Lower lobe of right lung (tissue), 2 donors: Measurements from ENCODE around the gene CDH1. TPM values are rescaled to one million over a fixed set of nuclear protein-coding genes. Genes with fewer than 3 reads are reported as not detected.
"Not testable (repeated sequence)": the region's sequence is repeated elsewhere in the genome, so short reads cannot be mapped to it uniquely, and the experiment has no call there.

Experiments used
- ATAC-seq, 2 donors: fragments of 200-7000 bp; cut with Tn5 transposase; one replicate each; pipeline ENCODE4 v1.9.1; 2020 to 2022; ENCODE audit warnings: mild to moderate bottlenecking in 2 of 2, moderate library complexity in 2 of 2
- DNase-seq: peaks from one replicate; pipeline ENCODE4 v3.0.0-alpha.2; 2020
- H3K27ac ChIP-seq: fragments of 200-600 bp; one replicate; pipeline ENCODE4 v1.8.0; 2022
- H3K27me3 ChIP-seq: fragments of 200-600 bp; one replicate; pipeline ENCODE4 v1.8.0; 2022; ENCODE audit warnings: low read depth
- H3K36me3 ChIP-seq: fragments of 200-600 bp; one replicate; pipeline ENCODE4 v1.8.0; 2022; ENCODE audit warnings: mild to moderate bottlenecking
- H3K4me1 ChIP-seq: fragments of 200-600 bp; one replicate; pipeline ENCODE4 v1.8.0; 2022
- H3K4me3 ChIP-seq: fragments of 200-600 bp; one replicate; pipeline ENCODE4 v1.8.0; 2022; ENCODE audit warnings: mild to moderate bottlenecking
- H3K9me3 ChIP-seq: fragments of 200-600 bp; one replicate; pipeline ENCODE4 v1.8.0; 2022
- CTCF ChIP-seq: fragments of 200-600 bp; IDR thresholded peaks from one replicate; pipeline ENCODE4 v1.8.0; 2022; ENCODE audit warnings: antibody characterized with exemption, mild to moderate bottlenecking
- intact Hi-C: fragments of 100-400 bp; cut with DNase I; formaldehyde crosslinking; loops from one replicate; pipeline ENCODE4 v1.11.0; 2022
- total RNA-seq: library from RNA; stranded (reverse); fragmentation: NEBNext Ultra II Directional; extraction: Animal tissue kit (Norgen Biotek cat#: 25700); gene quantifications from one replicate; pipeline ENCODE4 v1.2.1, GENCODE V29; 2021
- donor health status: DM: no; HTN: yes; CAD: no; lungs with severe emphysema.

Gene CDH1
- total RNA-seq, 1 donor from 2014 or later = 127 TPM

- intact Hi-C loops = no loop called here
- Histone ChIP-seq H3K4me3 (no peak overlapping the region), H3K27ac (peak overlapping the region; percentile 31), H3K36me3 (no peaks in the 10 kb centered on the region), H3K4me1 (peaks cover 31% of the 10 kb centered on the region), H3K9me3 (no peaks in the 10 kb centered on the region), H3K27me3 (no peaks in the 10 kb centered on the region)
- no peak for TF ChIP-seq CTCF
- ATAC-seq (peak; percentile 38 to 40), DNase-seq (no peak)
Observed at GRCh38 chr16:68782198-68783174, 45.4 kb downstream of the CDH1 start.

- H3K4me3 ChIP-seq = no peak overlapping the region
- H3K9me3 ChIP-seq = no peaks in the 10 kb centered on the region
- no peak for TF ChIP-seq CTCF
- ATAC-seq (no peak), DNase-seq (no peak)
- no peak overlapping the region for H3K27ac ChIP-seq
- H3K27me3 ChIP-seq = no peaks in the 10 kb centered on the region
- intact Hi-C loops = no loop called here
- H3K36me3 ChIP-seq = no peaks in the 10 kb centered on the region
- peaks cover 18% of the 10 kb centered on the region for H3K4me1 ChIP-seq
Observed at GRCh38 chr16:68784226-68784625, 47.1 kb downstream of the CDH1 start.

- H3K27ac ChIP-seq = no peak overlapping the region
Observed at GRCh38 chr16:68784721-68785120, 47.6 kb downstream of the CDH1 start.

DNA sequence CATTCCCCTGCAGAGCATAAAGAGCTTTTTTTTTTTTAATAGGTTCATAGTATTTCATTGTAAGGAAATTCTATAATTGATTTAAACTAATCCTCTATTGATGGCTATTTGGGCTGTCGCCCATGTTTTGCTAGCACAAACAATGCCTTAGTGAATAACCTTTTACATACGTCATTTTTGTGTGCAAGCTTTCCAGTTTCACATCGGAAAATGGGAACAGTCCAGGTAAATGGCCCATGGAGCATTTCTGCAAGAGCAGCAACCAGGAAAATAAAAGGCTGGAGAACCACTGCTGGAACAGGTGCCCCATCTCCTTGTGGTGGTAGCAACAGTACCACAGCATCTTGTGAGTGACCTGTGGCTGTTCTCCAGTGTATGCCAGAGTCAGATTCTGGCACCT, 48.6 kb downstream of the CDH1 start:
- Histone ChIP-seq H3K27ac (no peak overlapping the region), H3K27me3 (no peaks in the 10 kb centered on the region), H3K36me3 (no peaks in the 10 kb centered on the region), H3K4me3 (no peak overlapping the region), H3K4me1 (peaks cover 27% of the 10 kb centered on the region), H3K9me3 (no peaks in the 10 kb centered on the region)
- TF ChIP-seq CTCF = no peak
- DNase-seq (no peak), ATAC-seq (no peak)
- intact Hi-C loops = no loop called here

More at GRCh38 chr16:68784721-68785120, 47.6 kb downstream of the CDH1 start:
- Histone ChIP-seq H3K9me3 (no peaks in the 10 kb centered on the region), H3K4me3 (no peak overlapping the region), H3K36me3 (no peaks in the 10 kb centered on the region), H3K4me1 (peaks cover 17% of the 10 kb centered on the region), H3K27me3 (no peaks in the 10 kb centered on the region)
- intact Hi-C loops = no loop called here
- DNase-seq (no peak), ATAC-seq (no peak)
- no peak for TF ChIP-seq CTCF

DNA sequence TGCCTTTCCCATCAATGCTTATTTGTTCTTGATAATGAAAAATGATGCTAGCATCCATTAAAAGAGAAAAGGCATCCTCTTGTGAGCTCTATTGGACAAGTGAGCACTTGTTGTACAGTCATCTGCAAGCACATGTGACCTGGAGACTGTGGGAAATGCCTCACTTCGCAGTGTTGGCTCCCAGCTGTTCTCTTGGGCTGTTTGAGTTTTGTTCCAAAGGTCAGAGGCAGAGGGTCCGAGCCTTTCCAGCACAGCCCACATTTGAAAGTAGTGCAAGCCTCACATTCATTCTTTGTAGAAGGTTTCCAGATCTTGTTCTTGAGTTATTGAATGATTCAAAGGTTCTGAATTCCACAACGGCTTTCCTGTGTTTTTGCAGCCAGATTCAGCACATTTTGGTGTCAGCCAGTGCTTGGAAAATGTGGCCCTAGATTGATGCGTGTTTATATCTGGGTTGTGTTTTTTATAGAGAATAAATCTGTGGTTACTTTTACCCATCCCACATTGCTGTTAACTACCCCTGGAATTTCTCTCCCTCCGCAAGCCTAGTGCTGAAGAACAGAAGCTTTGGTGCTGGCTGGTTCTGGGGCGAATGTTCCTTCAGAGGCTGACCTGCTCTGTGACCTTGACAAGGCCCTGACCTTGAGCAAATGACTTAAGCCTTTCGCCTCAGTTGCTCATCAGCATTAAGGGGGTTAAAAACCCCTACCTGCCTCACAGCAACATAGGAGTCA, 49.8 kb downstream of the CDH1 start:
- ATAC-seq (no peak), DNase-seq (no peak)
- Histone ChIP-seq H3K27ac (no peak overlapping the region), H3K36me3 (no peaks in the 10 kb centered on the region), H3K4me3 (no peak overlapping the region), H3K27me3 (no peaks in the 10 kb centered on the region), H3K9me3 (no peaks in the 10 kb centered on the region), H3K4me1 (peaks cover 34% of the 10 kb centered on the region)
- no peak for TF ChIP-seq CTCF
- intact Hi-C loops = no loop called here

- ATAC-seq, H3K9me3 ChIP-seq, H3K4me3 ChIP-seq, DNase-seq, H3K27ac ChIP-seq, H3K27me3 ChIP-seq, H3K36me3 ChIP-seq, intact Hi-C loops: not testable (repeated sequence)
- H3K4me1 ChIP-seq = peaks cover 31% of the 10 kb centered on the region
Observed at GRCh38 chr16:68787419-68787807, 50.3 kb downstream of the CDH1 start.
